Stimulated activated CD8-positive, alpha-beta memory T cell treated with anti-CD3 and anti-CD28 coated beads, Interleukin-12 subunit alpha, Interleukin-12 subunit beta, amount 100 ng/mL, for 1 hour (primary cell): Measurements from ENCODE around the gene MAGEA9B.
"Not testable (repeated sequence)": the region's sequence is repeated elsewhere in the genome, so short reads cannot be mapped to it uniquely, and the experiment has no call there.

ENCODE experiments used
- DNase-seq: peaks from one replicate; pipeline ENCODE4 v3.0.0-alpha.2; 2020; ENCODE audit warnings: low read depth

The MAGEA9B gene

GRCh38 chrX:149534926-149535602, 52.2 kb downstream of the MAGEA9B start:
- not testable (repeated sequence) for DNase-seq

- DNase-seq, result not testable (repeated sequence)
These were observed 53.3 kb downstream of the MAGEA9B start for GRCh38 chrX:149533999-149534398.

- DNase-seq, result not testable (repeated sequence)
These were observed 54.4 kb downstream of the MAGEA9B start for GRCh38 chrX:149532868-149533267.
